GM21423 (cell line): ENCODE data around the gene NPIPA1.
A peak's percentile ranks its signal among the peaks of the same experiment; 100 is the strongest.
"Not testable (repeated sequence)": the region's sequence is repeated elsewhere in the genome, so short reads cannot be mapped to it uniquely, and the experiment has no call there.

ENCODE experiments used
- ATAC-seq: cut with Tn5 transposase; IDR thresholded peaks from one replicate; pipeline ENCODE4 v1.9.1; 2021; ENCODE audit warnings: mild to moderate bottlenecking, moderate library complexity; ENCODE audit not compliant: unreplicated experiment

Gene NPIPA1

GRCh38 chr16:14975418-14976194 is 38.4 kb downstream of the NPIPA1 start:
- ATAC-seq: peak; percentile 8

GRCh38 chr16:14976971-14977736 is 39.9 kb downstream of the NPIPA1 start:
- not testable (repeated sequence) for ATAC-seq

GRCh38 chr16:14978281-14978680 is 41.0 kb downstream of the NPIPA1 start:
- not testable (repeated sequence) for ATAC-seq

GRCh38 chr16:14978908-14979307 is 41.7 kb downstream of the NPIPA1 start:
- ATAC-seq: not testable (repeated sequence)

GRCh38 chr16:14981234-14981633 is 44.0 kb downstream of the NPIPA1 start:
- ATAC-seq: not testable (repeated sequence)

- not testable (repeated sequence) for ATAC-seq
Measured at GRCh38 chr16:14982521-14982920, 45.3 kb downstream of the NPIPA1 start.

- not testable (repeated sequence) for ATAC-seq
Measured at GRCh38 chr16:14988092-14988491, 50.8 kb downstream of the NPIPA1 start.

GRCh38 chr16:14988661-14989191 is 51.5 kb downstream of the NPIPA1 start:
- not testable (repeated sequence) for ATAC-seq

GRCh38 chr16:14989291-14990281 is 52.3 kb downstream of the NPIPA1 start:
- not testable (repeated sequence) for ATAC-seq

- not testable (repeated sequence) for ATAC-seq
Measured at GRCh38 chr16:14993277-14994151, 56.3 kb downstream of the NPIPA1 start.

GRCh38 chr16:14996702-14997101 is 59.5 kb downstream of the NPIPA1 start:
- not testable (repeated sequence) for ATAC-seq

- not testable (repeated sequence) for ATAC-seq
Measured at GRCh38 chr16:14998300-14998699, 61.1 kb downstream of the NPIPA1 start.

GRCh38 chr16:14999845-15000244 is 62.6 kb downstream of the NPIPA1 start:
- ATAC-seq: not testable (repeated sequence)
